ENCODE results near the gene LMBRD2. TPM values are rescaled to one million over a fixed set of nuclear protein-coding genes. Genes with fewer than 3 reads are reported as not detected.

LMBRD2 gene
- total RNA-seq, 1 donor = 22.1 TPM

GRCh38 chr5:36153726-36154125 is 2.0 kb upstream of the LMBRD2 start:
- DNase-seq (ENCODE audit: low read depth) = no peak
- no peak for TF ChIP-seq CTCF (IDR thresholded peaks at IDR 0.05; ENCODE audit: insufficient read depth, low read length)
- H3K4me3 ChIP-seq (ENCODE audit: low read depth, low read length) = no peak overlapping the region

DNA sequence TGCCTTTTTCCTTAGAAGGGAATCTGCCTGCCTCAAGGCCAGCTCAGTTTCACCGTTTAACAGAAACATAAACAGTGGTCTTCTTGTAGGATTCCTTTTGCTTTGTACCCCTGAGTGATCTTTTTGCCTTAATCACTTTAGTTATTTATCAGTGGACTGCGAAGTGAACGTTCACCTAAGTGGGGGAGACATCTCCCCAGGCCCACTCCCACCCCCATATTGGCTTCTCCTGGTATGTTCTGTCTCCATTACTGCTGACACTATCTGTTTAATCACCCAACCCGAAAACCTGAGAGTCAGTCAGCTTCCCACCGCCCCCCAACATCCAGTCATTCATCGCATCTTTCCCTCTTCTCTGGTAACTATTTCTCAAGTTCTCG is 1.6 kb upstream of the LMBRD2 start:
- H3K4me3 ChIP-seq (ENCODE audit: low read depth, low read length) = peak overlapping the region; percentile 92
- no peak for DNase-seq (ENCODE audit: low read depth)
- TF ChIP-seq CTCF (IDR thresholded peaks at IDR 0.05; ENCODE audit: insufficient read depth, low read length) = no peak

- peak overlapping the region; percentile 92 for H3K4me3 ChIP-seq (ENCODE audit: low read depth, low read length)
- TF ChIP-seq CTCF (IDR thresholded peaks at IDR 0.05; ENCODE audit: insufficient read depth, low read length) = no peak
These were observed 924 bp upstream of the LMBRD2 start for GRCh38 chr5:36152324-36153297.

GRCh38 chr5:36150676-36151433 is 832 bp downstream of the LMBRD2 start:
- H3K4me3 ChIP-seq (ENCODE audit: low read depth, low read length) = peak overlapping the region; percentile 88
- peak; percentile 40 for DNase-seq (ENCODE audit: low read depth)
- no peak for TF ChIP-seq CTCF (IDR thresholded peaks at IDR 0.05; ENCODE audit: insufficient read depth, low read length)

More at GRCh38 chr5:36152324-36153297, 924 bp upstream of the LMBRD2 start:
- peak; percentile 34 for DNase-seq (ENCODE audit: low read depth)

- peak; percentile 21 for DNase-seq (ENCODE audit: low read depth)
- TF ChIP-seq CTCF (IDR thresholded peaks at IDR 0.05; ENCODE audit: insufficient read depth, low read length) = no peak
- H3K4me3 ChIP-seq (ENCODE audit: low read depth, low read length) = no peak overlapping the region
These were observed 4.0 kb downstream of the LMBRD2 start for GRCh38 chr5:36147681-36148080.

DNA sequence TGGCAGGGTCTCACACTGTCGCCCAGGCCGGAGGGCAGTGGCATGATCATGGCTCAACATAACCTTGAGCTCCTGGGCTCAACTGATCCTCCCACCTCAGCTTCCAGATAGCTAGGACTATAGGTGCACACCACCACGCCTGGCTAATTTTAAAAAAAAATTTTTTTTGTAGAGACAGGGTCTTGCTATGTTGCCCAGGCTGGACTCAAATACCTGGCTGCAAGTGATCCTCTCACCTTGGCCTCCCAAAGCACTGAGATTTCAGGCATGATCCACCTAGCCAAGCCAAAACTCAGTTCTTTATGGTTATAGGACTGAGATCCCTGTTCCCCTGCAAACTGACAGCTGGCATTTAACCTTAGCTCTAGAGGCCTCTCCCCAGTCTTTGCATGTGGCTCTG is 5.3 kb downstream of the LMBRD2 start:
- H3K4me3 ChIP-seq (ENCODE audit: low read depth, low read length) = no peak overlapping the region
- no peak for TF ChIP-seq CTCF (IDR thresholded peaks at IDR 0.05; ENCODE audit: insufficient read depth, low read length)
- no peak for DNase-seq (ENCODE audit: low read depth)

All from fibroblast of the aortic adventitia (primary cell).